GM19043 (cell line): Measurements from ENCODE around the gene PLPP7.
"Not testable (repeated sequence)": the region's sequence is repeated elsewhere in the genome, so short reads cannot be mapped to it uniquely, and the experiment has no call there.

Source experiments
- ATAC-seq: cut with Tn5 transposase; IDR thresholded peaks from one replicate; pipeline ENCODE4 v1.9.1; 2021; ENCODE audit warnings: low read depth; ENCODE audit not compliant: unreplicated experiment

Gene PLPP7

DNA sequence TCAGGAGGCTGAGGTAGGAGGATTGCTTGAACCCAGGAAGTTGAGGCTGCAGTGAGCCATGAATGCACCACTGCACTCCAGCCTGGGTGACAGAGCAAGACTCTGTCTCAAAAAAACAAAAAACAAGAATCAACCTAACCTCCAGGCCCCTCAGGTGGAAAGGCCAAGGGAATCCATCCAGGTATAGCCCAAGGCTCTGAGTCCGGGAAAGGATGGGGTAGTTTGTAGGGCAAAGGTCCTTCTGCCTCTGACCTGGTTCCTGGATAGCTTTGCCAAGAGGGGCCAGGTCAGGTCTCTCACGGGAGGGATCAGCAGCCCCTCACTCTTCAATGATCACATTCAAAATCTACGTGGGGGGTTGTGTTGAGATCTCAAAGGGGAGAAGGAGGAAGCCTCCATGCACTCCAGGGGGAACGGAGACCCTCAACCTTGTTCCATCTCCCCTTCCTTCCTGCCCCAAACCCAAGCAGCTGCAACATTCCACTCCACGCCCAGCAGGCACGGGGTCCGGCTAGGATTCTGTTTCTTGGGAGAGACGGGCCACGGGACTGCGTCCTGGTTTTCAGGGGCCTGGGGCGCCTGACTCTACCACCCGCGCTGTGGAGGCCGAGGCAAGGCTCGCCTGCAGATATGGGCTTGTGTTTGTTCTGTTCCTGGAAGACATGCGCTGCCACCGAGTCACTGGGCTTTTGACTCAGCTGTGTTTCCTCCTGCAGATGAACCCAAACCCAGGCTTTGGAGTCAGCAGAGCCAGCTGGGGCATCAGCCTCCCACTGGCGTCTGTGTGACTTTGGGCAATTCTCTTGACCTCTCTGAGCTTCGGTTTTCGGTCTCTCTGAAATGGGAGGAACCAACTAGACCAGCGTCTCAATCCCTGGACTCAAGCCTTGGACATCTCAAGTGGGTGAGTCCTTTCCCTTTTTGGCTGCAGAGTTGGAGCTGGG is 35.5 kb downstream of the PLPP7 start:
- ATAC-seq: no peak

DNA sequence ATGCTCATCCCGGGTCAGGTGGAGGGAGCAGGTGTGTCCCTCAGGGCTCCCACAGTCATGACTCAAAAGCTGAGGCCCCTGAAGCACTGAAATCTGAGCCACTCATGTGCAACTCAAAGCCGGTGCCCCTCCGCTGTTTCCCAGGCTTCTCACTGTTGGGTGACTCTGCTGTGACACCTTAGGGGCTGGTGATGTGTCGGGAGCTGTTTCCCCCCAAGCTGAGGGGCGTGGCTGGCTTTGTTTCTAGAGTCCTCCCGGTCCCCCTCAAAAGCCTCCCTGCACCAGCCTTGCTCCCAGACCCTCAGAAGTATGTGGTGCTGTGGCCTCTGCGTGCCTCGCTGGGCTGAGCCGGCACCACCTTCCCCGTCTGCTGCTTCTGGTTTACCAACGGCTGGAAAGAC is 39.7 kb downstream of the PLPP7 start:
- no peak for ATAC-seq

DNA sequence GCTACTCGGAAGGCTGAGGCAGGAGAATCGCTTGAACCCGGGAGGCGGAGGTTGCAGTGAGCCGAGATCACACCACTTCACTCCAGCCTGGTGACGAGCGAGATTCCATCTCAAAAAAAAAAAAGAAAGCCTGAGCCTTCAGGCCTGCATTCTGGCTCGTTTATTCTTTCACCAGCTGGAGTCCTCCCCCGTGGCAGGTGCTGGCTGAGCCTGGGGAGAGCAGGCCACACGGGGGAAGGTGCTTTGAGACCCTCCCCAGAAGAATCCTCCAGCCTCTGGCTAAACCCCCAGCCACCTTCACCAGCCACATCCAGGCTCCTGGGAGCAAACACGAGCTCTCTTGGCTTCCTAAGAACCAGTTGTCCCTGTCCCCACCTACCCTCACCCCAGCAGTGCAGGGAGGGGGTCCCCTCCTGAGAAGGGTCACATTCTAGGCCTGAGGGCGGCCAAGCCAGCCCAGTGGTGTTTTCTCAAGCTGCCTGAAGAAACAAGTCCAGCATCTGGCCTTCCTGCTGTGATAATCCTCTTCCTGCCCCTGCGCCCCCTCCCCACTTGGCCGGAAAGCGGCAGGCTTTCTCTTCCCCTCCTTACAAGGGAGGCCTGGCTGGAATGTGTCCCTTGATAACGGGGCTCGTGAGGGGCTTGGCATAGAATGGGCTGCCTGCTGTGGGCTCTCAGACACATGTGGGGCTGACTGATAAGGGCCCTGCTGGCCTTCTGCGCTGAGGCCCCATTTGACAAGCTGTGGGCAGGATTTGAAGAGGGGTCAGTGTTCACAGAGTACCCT is 41.5 kb downstream of the PLPP7 start:
- ATAC-seq: no peak

GRCh38 chr9:131331996-131332395 is 42.5 kb downstream of the PLPP7 start:
- not testable (repeated sequence) for ATAC-seq

DNA sequence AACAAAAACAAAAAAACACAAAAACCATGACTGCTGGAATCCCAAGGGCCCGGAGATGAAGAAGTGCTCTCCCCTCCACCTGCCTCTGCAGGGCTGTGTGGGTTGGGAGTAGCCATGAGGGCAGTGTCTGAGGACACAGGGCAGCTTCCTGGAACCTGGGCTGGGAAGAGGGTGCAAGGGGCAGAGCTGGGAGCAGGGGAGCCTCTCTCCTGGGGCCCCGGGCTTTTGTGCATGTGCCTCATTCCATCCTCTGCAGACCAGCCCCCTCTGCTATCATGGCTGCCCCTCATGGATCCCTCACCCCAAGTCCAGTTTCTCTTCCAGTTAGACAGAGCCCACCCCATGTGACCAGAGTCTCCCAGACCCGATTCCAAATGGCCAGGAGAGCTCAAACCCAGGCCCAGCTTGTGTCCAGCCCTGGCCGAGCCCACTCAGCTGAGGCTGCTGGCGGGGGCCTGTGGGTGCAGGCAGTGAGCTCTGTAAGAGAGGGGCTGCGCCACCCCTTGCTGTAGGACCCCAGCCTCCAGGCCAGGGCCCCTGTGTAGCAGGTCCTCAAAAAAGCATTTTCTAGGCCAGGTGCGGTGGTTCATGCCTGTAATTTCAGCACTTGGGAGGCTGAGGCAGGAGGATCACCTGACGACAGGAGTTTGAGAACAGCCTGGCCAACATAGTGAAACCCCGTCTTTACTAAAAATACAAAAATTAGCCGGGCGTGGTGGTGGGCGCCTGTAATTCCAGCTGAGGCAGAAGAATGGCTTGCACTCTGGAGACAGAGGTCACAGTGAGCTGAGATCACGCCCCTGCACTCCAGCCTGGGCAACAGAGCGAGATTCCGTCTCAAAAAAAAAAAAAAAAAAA is 44.5 kb downstream of the PLPP7 start:
- ATAC-seq: no peak

DNA sequence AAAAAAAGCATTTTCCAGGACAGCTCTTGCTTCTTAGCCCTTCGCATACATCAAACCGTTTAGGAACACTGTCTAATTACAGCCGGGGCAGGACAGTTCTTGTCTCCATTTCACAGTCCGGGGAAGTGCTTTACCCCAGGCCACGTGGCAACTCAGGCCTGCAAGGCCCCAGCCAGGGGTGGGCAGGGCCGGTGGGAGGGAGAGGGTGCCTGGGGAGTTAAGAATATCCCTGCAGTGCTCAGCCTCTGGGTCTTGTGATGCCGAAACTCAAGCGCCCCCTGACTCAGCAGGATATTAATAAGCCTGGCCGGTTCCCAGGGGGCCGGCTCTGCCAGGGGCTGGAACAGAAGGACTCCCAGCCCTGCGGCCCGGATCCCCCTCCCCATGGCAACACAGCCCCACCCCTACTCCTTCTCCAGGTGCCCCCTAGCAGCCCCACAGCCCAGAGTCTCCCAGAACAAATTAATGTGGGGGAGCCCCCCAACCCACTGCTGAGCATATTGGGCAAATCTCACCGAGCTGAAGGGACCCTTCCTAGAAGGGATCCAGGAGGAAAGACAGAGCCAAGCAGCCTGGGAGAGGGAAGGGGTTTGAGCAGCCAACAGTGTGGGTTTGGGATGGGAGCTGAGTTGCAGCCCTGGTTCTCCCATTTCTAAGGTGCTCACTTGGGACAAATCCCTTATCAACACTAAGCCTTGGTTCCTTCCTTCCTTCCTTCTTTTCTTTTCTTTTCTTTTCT is 45.3 kb downstream of the PLPP7 start:
- ATAC-seq: no peak

DNA sequence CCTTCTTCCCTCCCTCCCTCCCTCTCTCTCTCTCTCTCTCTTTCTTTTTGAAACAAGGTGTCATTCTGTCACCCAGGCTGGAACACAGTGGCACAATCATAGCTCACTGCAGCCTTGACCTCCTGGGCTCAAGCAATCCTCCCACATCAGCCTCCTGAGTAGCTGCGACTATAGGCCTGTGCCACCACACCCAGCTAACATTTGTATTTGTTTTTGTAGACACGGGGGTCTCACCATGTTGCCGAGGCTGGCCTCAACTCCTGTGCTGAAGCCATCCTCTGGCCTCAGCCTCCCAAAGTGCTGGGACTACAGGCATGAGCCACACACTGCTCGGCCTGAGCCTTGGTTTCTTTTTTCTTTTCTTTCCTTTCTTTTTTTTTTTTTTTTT is 45.8 kb downstream of the PLPP7 start:
- no peak for ATAC-seq

GRCh38 chr9:131337131-131337848 is 47.8 kb downstream of the PLPP7 start:
- no peak for ATAC-seq

GRCh38 chr9:131339212-131339611 is 49.7 kb downstream of the PLPP7 start:
- not testable (repeated sequence) for ATAC-seq

GRCh38 chr9:131344931-131345535 is 55.5 kb downstream of the PLPP7 start:
- ATAC-seq: not testable (repeated sequence)

DNA sequence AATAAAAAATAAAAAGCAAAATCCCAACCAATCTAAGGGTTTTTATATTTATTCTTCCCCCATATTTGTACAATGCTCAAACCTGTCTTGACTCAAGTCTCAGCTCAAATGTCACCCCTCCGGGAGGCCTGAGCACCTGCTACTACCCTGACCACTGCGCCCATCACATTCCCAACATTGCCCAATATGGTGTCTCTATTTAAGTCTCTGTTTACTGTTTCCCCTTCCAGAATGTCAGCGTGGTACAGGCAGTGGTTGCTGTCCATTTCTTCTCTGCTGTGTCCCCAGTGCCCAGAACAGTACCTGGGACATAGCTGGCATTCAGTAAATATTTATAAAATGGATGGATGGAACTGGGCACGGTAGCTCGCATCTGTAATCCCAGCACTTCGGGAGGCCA is 57.0 kb downstream of the PLPP7 start:
- ATAC-seq: no peak

DNA sequence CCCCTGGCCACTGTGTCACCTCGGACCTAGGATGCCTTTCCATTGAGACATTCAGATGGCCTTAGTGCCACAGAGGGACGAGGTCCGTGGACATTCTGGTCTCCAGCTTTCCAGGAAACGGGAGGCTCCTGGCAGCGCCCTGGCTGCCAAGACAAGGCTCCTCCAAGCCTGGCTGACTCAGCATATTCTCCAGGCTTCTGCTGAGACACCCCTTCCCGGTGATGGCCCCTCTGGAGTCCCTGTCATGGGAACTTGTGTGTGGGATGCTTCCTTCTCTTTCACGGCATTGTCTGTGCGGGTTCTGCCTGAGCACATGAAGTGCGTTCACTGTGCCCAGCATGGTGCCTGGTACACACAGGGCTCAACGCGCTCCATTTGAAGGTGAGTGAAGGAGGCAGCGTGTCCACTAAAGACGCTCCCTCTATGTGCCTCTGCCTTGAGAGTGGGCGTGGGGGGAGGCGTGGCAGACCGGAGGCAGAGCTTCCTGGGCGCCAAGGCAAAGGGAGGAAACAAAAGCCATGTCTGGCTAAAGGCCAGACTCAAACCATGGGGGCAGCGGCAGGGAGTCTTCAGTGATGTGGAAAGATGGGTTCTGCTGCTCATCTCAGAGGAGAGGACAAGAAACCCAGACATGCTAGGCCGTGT is 58.0 kb downstream of the PLPP7 start:
- ATAC-seq: no peak

- ATAC-seq: no peak
These were observed 59.4 kb downstream of the PLPP7 start for GRCh38 chr9:131348631-131349521.

- no peak for ATAC-seq
These were observed 60.0 kb downstream of the PLPP7 start for GRCh38 chr9:131349522-131349880.

GRCh38 chr9:131349881-131350563 is 60.5 kb downstream of the PLPP7 start:
- ATAC-seq: no peak

GRCh38 chr9:131356479-131356878 is 67.0 kb downstream of the PLPP7 start:
- not testable (repeated sequence) for ATAC-seq

GRCh38 chr9:131358556-131358955 is 69.0 kb downstream of the PLPP7 start:
- ATAC-seq: no peak
